Measurements from ENCODE around the gene GALNT18. TPM values are rescaled to one million over a fixed set of nuclear protein-coding genes. Genes with fewer than 3 reads are reported as not detected.

The GALNT18 gene
- total RNA-seq (2022; extraction: Qiagen RNA extraction): 27.0 to 34.1 TPM (median 32.5 TPM) in 5 replicates

DNA sequence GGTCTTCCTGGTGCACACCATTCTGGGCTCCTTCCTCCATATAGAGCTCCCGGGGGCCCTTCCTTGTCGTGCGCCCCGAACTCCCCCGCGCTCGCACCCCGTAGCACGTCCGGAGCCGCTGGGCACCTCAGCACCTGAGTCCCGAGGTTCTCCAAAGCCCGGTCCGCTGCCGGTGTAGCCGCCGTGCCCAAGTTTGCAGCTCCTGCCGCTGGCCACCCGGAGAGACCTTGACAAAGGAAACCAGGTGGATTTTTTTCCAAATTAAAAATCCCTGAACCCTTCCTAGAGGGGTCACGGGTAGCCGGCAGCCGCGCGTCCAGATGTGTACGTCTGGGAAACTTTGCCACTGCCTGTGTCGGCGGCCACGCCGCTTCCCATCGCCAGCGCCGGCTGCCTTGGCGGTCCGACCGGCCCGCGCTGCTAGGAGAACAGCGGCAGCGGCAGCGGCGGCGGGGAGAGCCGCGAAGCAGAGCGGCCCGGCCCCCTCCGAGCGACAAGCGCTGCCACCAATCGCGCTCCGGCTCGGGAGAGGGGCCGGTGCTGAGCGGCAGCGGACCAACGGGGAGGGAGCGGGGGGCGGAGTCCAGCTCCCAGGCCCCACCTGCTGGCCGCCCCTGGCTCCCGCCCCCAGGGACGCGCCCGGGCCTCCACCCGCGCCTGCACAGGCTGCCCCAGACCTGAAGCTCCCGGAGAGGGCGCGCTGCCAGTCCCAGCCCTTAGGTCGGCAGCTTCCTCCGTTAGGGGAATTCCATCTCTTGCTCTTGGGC, at the start of gene GALNT18:
Gene GALNT18, minus strand, starts transcription at position 433 of the 767 bp plus-strand sequence.

DNA sequence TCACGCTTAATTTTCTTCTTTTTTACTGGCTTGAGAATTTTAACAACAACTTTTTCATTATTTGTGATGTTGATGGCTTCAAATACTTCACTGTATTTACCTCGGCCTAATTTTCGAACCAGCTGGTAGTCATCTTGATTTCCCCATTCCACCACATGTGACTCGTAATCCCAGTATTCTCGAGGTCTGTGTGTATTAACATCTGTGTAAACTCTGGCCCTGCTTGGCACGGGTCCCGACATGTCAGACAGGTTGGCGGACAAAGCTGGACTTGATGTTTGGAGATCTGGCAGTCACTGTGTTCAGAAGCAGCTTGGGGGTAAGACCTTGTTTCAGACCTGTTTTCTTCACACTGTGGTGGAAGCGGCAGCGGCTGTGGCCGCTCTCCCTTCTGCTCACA, 268.9 kb downstream of the GALNT18 start, which contains the start of gene CSNK2A3:
Gene CSNK2A3, minus strand, starts transcription at position 373 of the 400 bp plus-strand sequence. Its CDS starts 131 bp downstream, at position 242.

Other genes with a start within 250 kb of the GALNT18 start
- 22.6 to 40.0 TPM (median 28.3 TPM) in 5 replicates for gene USP47, start 220.0 kb upstream of the GALNT18 start, total RNA-seq (2022; extraction: Qiagen RNA extraction)